Stomach (tissue), 9 donors: ENCODE data around the gene SOCS7. TPM values are rescaled to one million over a fixed set of nuclear protein-coding genes. Genes with fewer than 3 reads are reported as not detected.

Source experiments
- DNase-seq, 2 donors: peaks; one replicate each; pipeline versions ENCODE4 v3.0.0 to v3.0.0-alpha.2; 2013 to 2019
- H3K27ac ChIP-seq, 5 donors: fragments of 200-600 bp in 4 of 5; sonication (generic) in 4 of 5; one replicate each; pipeline ENCODE4 v1.5.1; 2013 to 2019; ENCODE audit warnings: mild to moderate bottlenecking in 1 of 5, moderate library complexity in 1 of 5
- H3K27me3 ChIP-seq, 3 donors: fragments of 200-600 bp; sonication (generic); one replicate each; pipeline ENCODE4 v1.5.1; 2017 to 2019; ENCODE audit warnings: mixed run types in 1 of 3
- H3K36me3 ChIP-seq, 4 donors: fragments of 200-600 bp; sonication (generic); 1 replicate in 3 of 4; 2 replicates in 1 of 4; pipeline ENCODE4 v1.5.1; 2016 to 2019
- H3K4me1 ChIP-seq, 4 donors: fragments of 200-600 bp; sonication (generic); one replicate each; pipeline ENCODE4 v1.5.1; 2016 to 2019
- H3K4me3 ChIP-seq, 4 donors: fragments of 200-600 bp; sonication (generic) in 3 of 4; one replicate each; pipeline ENCODE4 v1.5.1; 2016 to 2019; ENCODE audit warnings: mild to moderate bottlenecking in 1 of 4
- H3K9me3 ChIP-seq, 4 donors: fragments of 200-600 bp; sonication (generic); one replicate each; pipeline ENCODE4 v1.5.1; 2016 to 2019
- CTCF ChIP-seq, 7 experiments: fragments of 450-650 bp in 4 of 7; fragments of 200-600 bp in 3 of 7; sonication (generic) in 3 of 7; IDR thresholded peaks; one replicate each; pipeline ENCODE4 v1.5.1; 2016 to 2019; ENCODE audit warnings: antibody characterized with exemption in 7 of 7, control low read depth in 2 of 7, mild to moderate bottlenecking in 1 of 7
- EP300 ChIP-seq: sonication (generic); formaldehyde crosslinking; IDR thresholded peaks from one replicate; pipeline ENCODE4 v1.6.1; 2017; ENCODE audit warnings: antibody characterized with exemption
- POLR2A ChIP-seq, 4 donors: fragments of 450-650 bp; IDR thresholded peaks; one replicate each; pipeline ENCODE4 v1.6.1; 2016; ENCODE audit warnings: antibody characterized with exemption in 4 of 4, control low read depth in 2 of 4, mild to moderate bottlenecking in 1 of 4, moderate library complexity in 1 of 4
- POLR2AphosphoS5 ChIP-seq, 3 donors: sonication (generic); formaldehyde crosslinking; IDR thresholded peaks; one replicate each; pipeline ENCODE4 v1.6.1; 2016; ENCODE audit warnings: antibody characterized with exemption in 3 of 3
- WGBS, 5 donors: extraction: QIAGEN DNeasy Blood & Tissue Kit in 3 of 5; methylation state at CpG; one replicate each; pipeline versions ENCODE4 v1.1.5 to v1.1.7; 2013 to 2018; 5-methylcytosine and 5-hydroxymethylcytosine counted together
- intact Hi-C: fragments of 100-400 bp; cut with DNase I; formaldehyde crosslinking; loops from one replicate; pipeline ENCODE4 v1.15.1; 2023; ENCODE audit warnings: low total_unique reads
- polyA plus RNA-seq, 3 donors: library from polyadenylated mRNA; stranded (reverse); fragments of 200-250 nt; gene quantifications; one replicate each; pipeline ENCODE4 v1.2.3, GENCODE V29; 2013
- total RNA-seq, 5 donors: library from RNA; depleted of rRNA; stranded (reverse); fragments of >200 nt; gene quantifications; one replicate each; pipeline versions ENCODE4 v1.1.0 to v1.2.3, GENCODE V29; 2014 to 2016
- donor health status: healthy with polysubstance abuse.
- donor health status: Bipolar disorder and iron deficiency.
- donor health status: healthy.

Gene SOCS7
- total and polyA plus RNA-seq, 8 donors: 2.5 to 52.4 (median 11.3) TPM

- intact Hi-C loops: loop anchor here (5.0 kb wide), 1 partner anchor 71 kb away; no protein-coding TSS in a partner anchor
- H3K4me3 ChIP-seq: peak overlapping the region in 1 of 4 donors; percentile 47
- TF ChIP-seq CTCF (IDR thresholded peaks at IDR 0.05): no peak
- TF ChIP-seq EP300: no peak
Measured at GRCh38 chr17:38418062-38418692, 66.5 kb downstream of the SOCS7 start.

GRCh38 chr17:38418693-38419507 is 67.3 kb downstream of the SOCS7 start:
- intact Hi-C loops: loop anchor here (5.0 kb wide), 1 partner anchor 72 kb away; no protein-coding TSS in a partner anchor
- H3K4me1 ChIP-seq: peaks cover 28 to 65% (median 47%) of the 10 kb centered on the region in 4 donors

More at GRCh38 chr17:38418062-38418692, 66.5 kb downstream of the SOCS7 start:
- no peaks in the 10 kb centered on the region for H3K36me3 ChIP-seq
- WGBS, 5 donors: 74 to 86% (median 83%) methylated on average over 5 to 7 of the region's 7 CpGs
- peaks cover 28 to 57% (median 45%) of the 10 kb centered on the region in 4 donors for H3K4me1 ChIP-seq
- H3K27ac ChIP-seq: no peak overlapping the region
- no peak for DNase-seq
- peaks cover 0 to 71% (median 48%) of the 10 kb centered on the region in 3 donors for H3K27me3 ChIP-seq
- no peaks in the 10 kb centered on the region for H3K9me3 ChIP-seq

GRCh38 chr17:38419508-38419981 is 67.9 kb downstream of the SOCS7 start:
- 5 to 15% (median 10%) methylated on average over 7 to 10 of the region's 10 CpGs for WGBS, 5 donors
- H3K27me3 ChIP-seq: peaks cover 0 to 71% (median 48%) of the 10 kb centered on the region in 3 donors
- H3K4me3 ChIP-seq: peak overlapping the region; percentile 44 to 48 (median 46)
- no peak for DNase-seq
- H3K9me3 ChIP-seq: no peaks in the 10 kb centered on the region
- TF ChIP-seq EP300 (no peak), POLR2AphosphoS5 (IDR thresholded peaks at IDR 0.05) (no peak), CTCF (IDR thresholded peaks at IDR 0.05) (no peak), POLR2A (IDR thresholded peaks at IDR 0.05) (no peak)
- H3K36me3 ChIP-seq: no peaks in the 10 kb centered on the region
- H3K4me1 ChIP-seq: peaks cover 28 to 67% (median 47%) of the 10 kb centered on the region in 4 donors
- intact Hi-C loops: loop anchor here (5.0 kb wide), 1 partner anchor 72 kb away; no protein-coding TSS in a partner anchor
- peak overlapping the region in 1 of 5 donors; percentile 24 for H3K27ac ChIP-seq

More at GRCh38 chr17:38418693-38419507, 67.3 kb downstream of the SOCS7 start:
- H3K27ac ChIP-seq: peak overlapping the region in 1 of 5 donors; percentile 24
- H3K27me3 ChIP-seq: peaks cover 0 to 71% (median 48%) of the 10 kb centered on the region in 3 donors
- no peaks in the 10 kb centered on the region for H3K36me3 ChIP-seq
- H3K4me3 ChIP-seq: peak overlapping the region; percentile 44 to 48 (median 46)
- no peaks in the 10 kb centered on the region for H3K9me3 ChIP-seq
- TF ChIP-seq EP300 (no peak), POLR2AphosphoS5 (IDR thresholded peaks at IDR 0.05) (no peak), POLR2A (IDR thresholded peaks at IDR 0.05) (no peak), CTCF (IDR thresholded peaks at IDR 0.05) (no peak)
- peak in 1 of 2 donors; percentile 63 for DNase-seq
- WGBS, 5 donors: 4 to 8% (median 5%) methylated on average over 7 to 75 of the region's 78 CpGs

GRCh38 chr17:38420518-38420917 is 68.9 kb downstream of the SOCS7 start:
- H3K9me3 ChIP-seq: no peaks in the 10 kb centered on the region
- peaks cover 23 to 58% (median 43%) of the 10 kb centered on the region in 4 donors for H3K4me1 ChIP-seq
- H3K27ac ChIP-seq: peak overlapping the region in 2 of 5 donors; percentile 41 to 67
- TF ChIP-seq EP300 (no peak), POLR2A (IDR thresholded peaks at IDR 0.05) (no peak), CTCF (IDR thresholded peaks at IDR 0.05) (no peak), POLR2AphosphoS5 (IDR thresholded peaks at IDR 0.05) (no peak)
- no peak overlapping the region for H3K4me3 ChIP-seq
- peaks cover 0 to 65% (median 48%) of the 10 kb centered on the region in 3 donors for H3K27me3 ChIP-seq
- H3K36me3 ChIP-seq: no peaks in the 10 kb centered on the region
- WGBS, 5 donors: 59 to 83% (median 77%) methylated on average over 6 of the region's 6 CpGs
- peak in 1 of 2 donors; percentile 48 for DNase-seq
- intact Hi-C loops: loop anchor here (10.0 kb wide), 1 partner anchor 54 kb away; no protein-coding TSS in a partner anchor
